Osteocyte (in vitro differentiated cells): ENCODE results near the gene GGT7. TPM values are rescaled to one million over a fixed set of nuclear protein-coding genes. Genes with fewer than 3 reads are reported as not detected.
A peak's percentile ranks its signal among the peaks of the same experiment; 100 is the strongest.

Experiments
- DNase-seq: peaks from one replicate; pipeline ENCODE4 v3.0.0; 2021; ENCODE audit warnings: mixed read lengths; ENCODE audit not compliant: unreplicated experiment; ENCODE audit errors: extremely low spot score
- H3K27ac Mint-ChIP-seq: one replicate; pipeline ENCODE4 v1.8.0; 2021; ENCODE audit warnings: mild to moderate bottlenecking, mixed read lengths; ENCODE audit not compliant: unreplicated experiment
- H3K27me3 Mint-ChIP-seq: one replicate; pipeline ENCODE4 v1.8.0; 2021; ENCODE audit warnings: mixed read lengths; ENCODE audit not compliant: unreplicated experiment
- H3K36me3 Mint-ChIP-seq: one replicate; pipeline ENCODE4 v1.8.0; 2021; ENCODE audit warnings: mixed read lengths; ENCODE audit not compliant: unreplicated experiment
- H3K4me1 Mint-ChIP-seq: one replicate; pipeline ENCODE4 v1.8.0; 2021; ENCODE audit warnings: mixed read lengths; ENCODE audit not compliant: unreplicated experiment
- H3K4me3 Mint-ChIP-seq: one replicate; pipeline ENCODE4 v1.8.0; 2021; ENCODE audit warnings: mild to moderate bottlenecking, moderate library complexity, mixed read lengths; ENCODE audit not compliant: unreplicated experiment
- H3K9me3 Mint-ChIP-seq: one replicate; pipeline ENCODE4 v1.8.0; 2021; ENCODE audit warnings: mixed read lengths; ENCODE audit not compliant: unreplicated experiment
- CTCF ChIP-seq: fragments of 200-600 bp; sonication (generic); IDR thresholded peaks from 2 replicates; pipeline ENCODE4 v1.5.0; 2021; ENCODE audit warnings: antibody characterized with exemption, mild to moderate bottlenecking, moderate library complexity
- total RNA-seq: library from RNA; stranded (reverse); gene quantifications from 2 replicates; pipeline ENCODE4 v1.2.1, GENCODE V29; 2021

The GGT7 gene
- total RNA-seq, 1 donor from 2014 or later, result 37.0 TPM

GRCh38 chr20:34871320-34871926, 1.2 kb downstream of the GGT7 start:
- Mint-ChIP-seq H3K4me3 (peak overlapping the region; percentile 84), H3K9me3 (no peaks in the 10 kb centered on the region)

GRCh38 chr20:34864216-34864615, 8.4 kb downstream of the GGT7 start:
- Mint-ChIP-seq H3K4me3 (no peak overlapping the region), H3K27me3 (no peaks in the 10 kb centered on the region), H3K4me1 (peaks cover 4% of the 10 kb centered on the region), H3K36me3 (peaks cover 5% of the 10 kb centered on the region), H3K9me3 (no peaks in the 10 kb centered on the region), H3K27ac (no peak overlapping the region)
- peak; percentile 49 for DNase-seq
- no peak for TF ChIP-seq CTCF

More at GRCh38 chr20:34871320-34871926, 1.2 kb downstream of the GGT7 start:
- no peak for DNase-seq
- H3K27ac Mint-ChIP-seq, result peak overlapping the region; percentile 35
- no peak for TF ChIP-seq CTCF
- H3K4me1 Mint-ChIP-seq, result peaks cover 35% of the 10 kb centered on the region
- no peaks in the 10 kb centered on the region for H3K36me3 Mint-ChIP-seq
- no peaks in the 10 kb centered on the region for H3K27me3 Mint-ChIP-seq

- no peaks in the 10 kb centered on the region for H3K9me3 Mint-ChIP-seq
- no peak for TF ChIP-seq CTCF
- no peak overlapping the region for H3K4me3 Mint-ChIP-seq
- H3K4me1 Mint-ChIP-seq, result peaks cover 4% of the 10 kb centered on the region
- no peak overlapping the region for H3K27ac Mint-ChIP-seq
- no peaks in the 10 kb centered on the region for H3K27me3 Mint-ChIP-seq
- peak; percentile 84 for DNase-seq
- peaks cover 5% of the 10 kb centered on the region for H3K36me3 Mint-ChIP-seq
Observed at GRCh38 chr20:34863421-34863965, 9.2 kb downstream of the GGT7 start.

GRCh38 chr20:34862724-34863123, 9.9 kb downstream of the GGT7 start:
- peaks cover 7% of the 10 kb centered on the region for H3K36me3 Mint-ChIP-seq
- DNase-seq, result peak; percentile 73
- peaks cover 4% of the 10 kb centered on the region for H3K4me1 Mint-ChIP-seq
- H3K27me3 Mint-ChIP-seq, result no peaks in the 10 kb centered on the region
- H3K4me3 Mint-ChIP-seq, result no peak overlapping the region
- H3K9me3 Mint-ChIP-seq, result no peaks in the 10 kb centered on the region
- TF ChIP-seq CTCF, result no peak
- H3K27ac Mint-ChIP-seq, result no peak overlapping the region

- no peaks in the 10 kb centered on the region for H3K9me3 Mint-ChIP-seq
- H3K4me3 Mint-ChIP-seq, result no peak overlapping the region
- no peaks in the 10 kb centered on the region for H3K27me3 Mint-ChIP-seq
- H3K27ac Mint-ChIP-seq, result no peak overlapping the region
- H3K36me3 Mint-ChIP-seq, result peaks cover 7% of the 10 kb centered on the region
- peaks cover 4% of the 10 kb centered on the region for H3K4me1 Mint-ChIP-seq
- TF ChIP-seq CTCF, result no peak
- DNase-seq, result peak; percentile 69
Observed at GRCh38 chr20:34861386-34862084, 11.1 kb downstream of the GGT7 start.
